ENCODE measurements around the gene NEDD4L.
"Not testable (repeated sequence)": the region's sequence is repeated elsewhere in the genome, so short reads cannot be mapped to it uniquely, and the experiment has no call there.

NEDD4L gene

DNA sequence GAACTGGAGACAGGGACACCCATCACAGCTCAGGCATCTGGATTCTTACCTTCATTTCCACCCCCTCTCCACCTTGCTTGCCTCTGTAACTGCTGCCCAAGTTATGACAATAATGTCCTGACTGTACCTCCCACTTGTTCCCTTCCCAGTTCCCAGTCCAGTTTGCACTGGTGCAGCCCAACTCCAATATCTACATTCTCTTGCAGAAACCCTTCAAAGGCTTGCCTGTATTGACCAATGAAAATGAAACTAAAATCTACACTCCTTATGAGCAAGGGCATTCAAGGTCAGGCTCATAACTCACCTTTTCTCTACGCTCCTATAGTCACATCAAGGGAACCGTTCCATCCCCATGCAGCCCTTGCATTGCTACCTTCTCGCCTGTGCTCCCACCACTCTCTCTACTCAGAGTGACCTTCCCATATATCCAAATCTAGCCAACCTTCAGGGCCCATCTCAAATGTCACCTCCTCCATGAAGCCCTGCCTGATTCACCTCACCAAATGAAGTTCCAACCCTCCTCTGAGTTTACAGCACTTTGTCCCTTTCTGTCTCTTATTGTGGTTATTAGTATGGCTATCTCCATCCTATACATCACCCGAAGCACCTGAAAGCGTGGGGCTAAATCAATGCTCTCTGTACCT lies 365.9 kb downstream of the NEDD4L start:
- DNase-seq: no peak

GRCh38 chr18:58411323-58411722 lies 367.3 kb downstream of the NEDD4L start:
- no peak for DNase-seq

- no peak for DNase-seq
These were observed 369.0 kb downstream of the NEDD4L start for GRCh38 chr18:58412844-58413666.

- DNase-seq: no peak
These were observed 369.9 kb downstream of the NEDD4L start for GRCh38 chr18:58413667-58414628.

- no peak for DNase-seq
These were observed 372.1 kb downstream of the NEDD4L start for GRCh38 chr18:58416014-58416703.

DNA sequence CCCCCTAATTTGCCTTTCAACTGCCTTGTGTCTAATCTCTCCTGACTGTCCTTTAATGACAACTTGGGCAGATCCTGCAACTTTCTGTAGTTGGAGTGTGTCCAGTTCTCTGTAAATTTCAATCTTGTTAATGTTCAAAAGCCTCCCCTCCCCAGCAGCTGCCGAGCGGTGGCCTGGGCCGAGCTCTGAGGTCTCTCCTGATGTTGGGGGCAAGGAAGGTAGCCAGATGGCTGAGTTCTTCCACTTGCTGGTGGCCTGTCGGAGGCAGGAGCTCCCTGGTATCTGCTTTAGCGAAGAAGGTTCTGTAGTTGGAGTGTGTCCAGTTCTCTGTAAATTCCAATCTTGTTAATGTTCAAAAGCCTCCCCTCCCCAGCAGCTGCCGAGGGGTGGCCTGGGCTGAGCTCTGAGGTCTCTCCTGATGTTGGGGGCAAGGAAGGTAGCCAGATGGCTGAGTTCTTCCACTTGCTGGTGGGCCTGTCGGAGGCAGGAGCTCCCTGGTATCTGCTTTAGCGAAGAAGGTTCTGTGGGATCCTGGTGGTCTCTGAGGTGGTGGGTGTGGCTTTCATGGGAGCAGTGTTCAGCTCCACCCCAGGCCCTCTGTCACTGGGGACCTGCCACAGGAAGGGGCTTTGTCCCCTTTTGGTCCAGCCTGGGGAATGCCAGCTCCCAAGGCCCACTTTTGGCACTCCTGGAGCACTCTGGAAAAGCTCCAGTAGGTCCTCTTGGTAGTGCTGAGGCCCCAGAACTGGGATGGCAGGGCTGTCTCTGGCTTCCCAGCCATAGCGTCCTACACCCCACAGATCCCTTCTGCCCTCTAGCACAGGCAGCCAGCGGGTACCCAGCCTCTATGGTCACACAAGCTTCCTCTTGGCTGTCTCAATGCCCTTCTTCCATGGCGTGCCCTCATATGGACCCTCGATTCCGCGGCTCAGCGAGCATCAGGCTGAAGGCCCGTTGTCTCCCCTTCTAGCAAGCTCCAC lies 373.0 kb downstream of the NEDD4L start:
- DNase-seq: no peak

DNA sequence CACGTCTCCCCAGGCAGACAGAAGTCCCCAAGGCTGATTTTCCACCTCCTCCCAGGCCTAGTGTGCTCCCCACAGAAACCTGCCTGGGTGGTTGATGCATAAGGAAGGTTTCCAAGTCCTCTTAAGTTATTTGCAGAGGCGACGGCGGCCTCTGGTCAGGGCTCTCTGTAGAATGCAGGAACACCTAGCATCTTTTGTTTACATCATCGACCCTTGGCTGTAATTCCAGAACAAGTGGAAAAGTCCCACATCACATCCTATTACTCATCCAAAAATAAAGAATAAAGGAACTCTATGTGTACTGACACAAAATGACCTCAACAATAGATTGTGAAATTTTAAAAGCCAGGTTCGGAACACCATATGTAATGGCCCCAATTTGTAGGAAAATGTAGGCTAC lies 373.7 kb downstream of the NEDD4L start:
- no peak for DNase-seq

DNA sequence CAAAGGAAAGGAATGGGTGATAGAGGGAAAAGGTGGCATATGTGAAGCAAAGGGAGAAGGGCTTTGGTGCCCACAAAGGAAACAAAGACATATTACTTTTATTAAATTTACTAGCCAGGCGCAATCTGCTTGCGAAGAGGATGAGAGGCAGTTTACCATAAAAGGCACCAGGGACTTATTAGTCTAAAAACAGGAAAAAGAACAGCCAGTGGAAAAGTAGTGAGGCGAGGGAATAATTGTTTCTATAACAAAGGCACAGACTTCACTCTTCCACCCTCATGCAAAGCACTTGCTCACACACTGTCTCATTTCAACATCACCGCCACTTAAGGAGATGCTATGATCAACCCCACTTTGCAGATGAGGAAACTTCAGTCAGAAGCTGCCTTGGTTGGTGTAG lies 374.3 kb downstream of the NEDD4L start:
- no peak for DNase-seq

DNA sequence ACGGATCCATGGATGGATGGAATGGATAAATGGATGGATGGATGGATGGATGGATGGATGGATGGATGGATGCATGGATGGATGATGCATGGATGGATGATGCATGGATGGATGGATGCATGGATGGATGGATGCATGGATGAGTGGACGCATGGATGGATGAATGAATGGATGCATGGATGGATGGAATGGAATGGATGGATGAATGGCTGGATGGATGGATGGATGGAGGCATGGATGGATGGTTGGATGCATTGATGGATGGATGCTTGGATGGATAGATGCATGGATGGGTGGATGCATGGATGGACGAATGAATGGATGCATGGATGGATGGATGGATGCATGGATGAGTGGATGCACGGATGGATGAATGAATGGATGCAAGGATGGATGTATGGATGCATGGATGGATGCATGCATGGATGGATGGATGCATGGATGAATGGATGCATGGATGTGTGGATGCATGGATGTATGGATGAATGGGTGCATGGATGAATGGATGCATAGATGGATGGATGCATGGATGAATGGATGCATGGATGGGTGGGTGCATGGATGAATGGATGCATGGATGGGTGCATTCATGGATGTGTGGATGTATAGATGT lies 375.7 kb downstream of the NEDD4L start:
- DNase-seq: no peak

GRCh38 chr18:58426611-58427010 lies 382.6 kb downstream of the NEDD4L start:
- no peak for DNase-seq

GRCh38 chr18:58427321-58427720 lies 383.3 kb downstream of the NEDD4L start:
- no peak for DNase-seq

- no peak for DNase-seq
These were observed 385.4 kb downstream of the NEDD4L start for GRCh38 chr18:58429442-58429841.

DNA sequence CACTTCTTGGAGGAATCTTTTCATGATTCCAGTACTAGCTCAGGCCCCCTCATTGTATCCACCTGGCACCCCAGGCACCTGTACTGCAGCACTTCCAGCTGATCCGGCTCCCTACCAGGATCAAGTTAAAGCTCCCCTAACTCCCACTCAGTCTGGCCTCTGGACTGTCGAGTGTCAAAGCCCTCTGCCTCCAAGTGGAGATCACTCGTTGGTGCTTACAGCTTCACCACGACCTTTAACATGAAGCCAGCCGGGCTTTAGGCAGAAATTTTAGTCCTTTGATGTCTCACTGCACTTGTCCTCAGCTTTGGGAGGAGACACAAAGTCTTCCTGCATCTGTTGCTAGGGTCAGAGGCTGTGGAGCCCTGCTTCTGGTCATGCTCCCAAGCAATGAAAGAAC lies 387.2 kb downstream of the NEDD4L start:
- DNase-seq: no peak

DNA sequence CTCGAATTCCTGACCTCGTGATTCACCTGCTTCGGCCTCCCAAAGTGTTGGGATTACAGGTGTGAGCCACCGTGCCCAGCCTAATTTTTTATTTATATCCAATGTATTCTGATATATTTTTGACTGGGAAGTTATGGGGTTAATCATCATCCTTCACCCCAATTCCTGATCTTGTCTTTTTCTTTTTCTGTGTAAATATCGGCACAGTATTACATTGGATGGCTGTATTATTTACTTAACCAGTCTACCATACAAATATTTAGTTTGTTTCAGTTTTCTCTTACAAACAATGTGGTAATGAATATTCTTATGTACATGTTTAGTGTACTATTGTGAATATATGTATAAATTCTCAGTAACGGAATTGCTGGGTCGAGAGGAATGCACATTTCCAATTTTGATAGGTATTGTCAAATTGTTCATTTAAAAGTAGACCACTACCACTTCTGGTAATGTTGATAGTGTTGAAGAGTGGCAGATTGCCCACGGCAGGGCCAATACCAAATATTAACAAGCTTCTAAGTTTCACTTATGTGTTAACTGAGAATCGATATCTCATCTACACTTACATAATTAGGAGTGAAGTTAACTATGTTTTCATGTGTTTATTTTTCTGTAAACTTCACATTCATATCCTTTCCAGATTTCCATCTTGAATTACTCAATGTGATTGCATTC lies 388.2 kb downstream of the NEDD4L start:
- DNase-seq: no peak

- DNase-seq: not testable (repeated sequence)
These were observed 391.4 kb downstream of the NEDD4L start for GRCh38 chr18:58435221-58436005.

- peak in 1 of 2 donors; percentile 35 for DNase-seq
These were observed 394.3 kb downstream of the NEDD4L start for GRCh38 chr18:58438161-58438957.

- no peak for DNase-seq
These were observed 394.9 kb downstream of the NEDD4L start for GRCh38 chr18:58438958-58439300.

GRCh38 chr18:58443671-58444070 lies 399.6 kb downstream of the NEDD4L start:
- no peak for DNase-seq
